GM12878 (cell line): ENCODE measurements around the gene DESI1.

Source experiments
- CBX5 ChIP-seq: sonication (generic); IDR thresholded peaks from 2 replicates; pipeline ENCODE4 v1.6.1; 2016; ENCODE audit warnings: low read depth, moderate library complexity, mild to moderate bottlenecking, inconsistent platforms
- CTCF ChIP-seq, 3 experiments: IDR thresholded peaks in 2 of 3; conservative IDR thresholded peaks in 1 of 3; 2 replicates each; pipeline ENCODE4 v1.5.1; 2011; ENCODE audit warnings: low read depth in 3 of 3, low read length in 3 of 3, mild to moderate bottlenecking in 3 of 3, control low read depth in 2 of 3, moderate library complexity in 2 of 3, inconsistent platforms in 1 of 3, mixed read lengths in 1 of 3; ENCODE audit not compliant: control insufficient read depth in 2 of 3, insufficient read depth in 1 of 3; ENCODE audit errors: extremely low read depth in 1 of 3
- HDAC6 ChIP-seq: fragments of 200-600 bp; sonication (generic); IDR thresholded peaks from one replicate; pipeline ENCODE4 v1.8.0; 2017; ENCODE audit warnings: antibody characterized with exemption; ENCODE audit not compliant: unreplicated experiment
- JUND ChIP-seq: IDR thresholded peaks from 2 replicates; pipeline ENCODE4 v1.6.1; 2012; ENCODE audit warnings: low read depth, mild to moderate bottlenecking, low read length, improper control_type of control experiment, moderate library complexity
- MEF2A ChIP-seq: IDR thresholded peaks from 2 replicates; pipeline ENCODE4 v1.6.1; 2011; ENCODE audit warnings: low read depth, mild to moderate bottlenecking, low read length, moderate library complexity; ENCODE audit not compliant: insufficient read depth
- POLR2A ChIP-seq: IDR thresholded peaks from 2 replicates; pipeline ENCODE4 v1.6.1; 2011; ENCODE audit warnings: low read depth, mild to moderate bottlenecking, low read length
- REST ChIP-seq: IDR thresholded peaks from 2 replicates; pipeline ENCODE4 v1.6.1; 2012; ENCODE audit warnings: mild to moderate bottlenecking, low read depth, low read length
- SKIL ChIP-seq: fragments of 450-650 bp; IDR thresholded peaks from 2 replicates; pipeline ENCODE4 v1.6.1; 2017; ENCODE audit warnings: mild to moderate bottlenecking, low read depth, inconsistent platforms; ENCODE audit not compliant: poor library complexity, severe bottlenecking

GRCh38 chr22:41561335-41561734 is 59.5 kb downstream of the DESI1 start:
- TF ChIP-seq CTCF (IDR thresholded peaks at IDR 0.05 in 2 of 3, conservative IDR thresholded peaks at IDR 0.05 in 1 of 3; ENCODE audit: control insufficient read depth in 2 of 3, extremely low read depth in 1 of 3, insufficient read depth in 1 of 3, low read depth in 3 of 3, low read length in 3 of 3) (no peak), POLR2A (no peak), HDAC6 (no peak), MEF2A (no peak), REST (no peak), SKIL (no peak), JUND (no peak), CBX5 (no peak)
